Measurements from ENCODE around the gene SH3PXD2A.

GRCh38 chr10:103716206-103717160 lies 138.9 kb downstream of the SH3PXD2A start:
- TF ChIP-seq REST (tag by site-specific recombination; IDR thresholded peaks at IDR 0.05) (no peak), CTCF (tag by site-specific recombination; IDR thresholded peaks at IDR 0.05) (no peak), ZNF155 (tag by site-specific recombination; IDR thresholded peaks at IDR 0.05) (no peak), ZFP69B (tag by site-specific recombination; IDR thresholded peaks at IDR 0.05) (no peak), ZNF157 (tag by site-specific recombination; IDR thresholded peaks at IDR 0.05) (no peak), YY1 (tag by site-specific recombination; IDR thresholded peaks at IDR 0.05) (no peak), FEZF1 (tag by site-specific recombination; IDR thresholded peaks at IDR 0.05) (no peak), ZFP37 (tag by site-specific recombination; IDR thresholded peaks at IDR 0.05) (no peak), ZNF398 (tag by site-specific recombination; IDR thresholded peaks at IDR 0.05) (no peak), ZNF629 (tag by site-specific recombination; IDR thresholded peaks at IDR 0.05) (no peak), HOXC10 (CRISPR knock-in tag; IDR thresholded peaks at IDR 0.05) (no peak)
